ENCODE results near the gene TAF5L.

The TAF5L gene

DNA sequence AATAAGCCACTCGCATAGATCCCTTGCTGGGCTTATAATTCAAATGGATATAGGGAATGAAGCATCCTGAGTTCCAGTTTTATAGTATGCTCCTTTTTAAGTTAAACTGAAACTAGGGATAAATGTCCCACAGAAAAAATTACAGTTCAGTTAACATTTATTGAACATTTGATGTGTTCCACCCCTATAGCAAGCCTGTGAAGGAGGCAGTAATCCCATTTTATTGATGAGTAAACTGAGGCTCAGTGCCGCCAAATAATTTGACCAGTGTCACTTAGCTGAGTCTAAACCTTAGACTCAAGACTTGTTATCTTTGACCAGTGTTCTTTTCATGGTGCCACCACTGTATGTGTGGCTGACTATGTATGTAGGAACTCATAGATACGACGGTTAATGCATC is 22.5 kb upstream of the TAF5L start:
- 100% methylated on average over 3 of the region's 4 CpGs for WGBS
- Histone ChIP-seq H3K36me3 (ENCODE audit: control insufficient read depth in 1 of 2, insufficient read depth in 2 of 2, low read depth in 1 of 2, low read length in 2 of 2) (peaks cover 35 to 83% of the 10 kb centered on the region in 2 experiments), H3K79me1 (replicated peaks; ENCODE audit: low read length, poor library complexity, severe bottlenecking) (peaks cover 18% of the 10 kb centered on the region)

DNA sequence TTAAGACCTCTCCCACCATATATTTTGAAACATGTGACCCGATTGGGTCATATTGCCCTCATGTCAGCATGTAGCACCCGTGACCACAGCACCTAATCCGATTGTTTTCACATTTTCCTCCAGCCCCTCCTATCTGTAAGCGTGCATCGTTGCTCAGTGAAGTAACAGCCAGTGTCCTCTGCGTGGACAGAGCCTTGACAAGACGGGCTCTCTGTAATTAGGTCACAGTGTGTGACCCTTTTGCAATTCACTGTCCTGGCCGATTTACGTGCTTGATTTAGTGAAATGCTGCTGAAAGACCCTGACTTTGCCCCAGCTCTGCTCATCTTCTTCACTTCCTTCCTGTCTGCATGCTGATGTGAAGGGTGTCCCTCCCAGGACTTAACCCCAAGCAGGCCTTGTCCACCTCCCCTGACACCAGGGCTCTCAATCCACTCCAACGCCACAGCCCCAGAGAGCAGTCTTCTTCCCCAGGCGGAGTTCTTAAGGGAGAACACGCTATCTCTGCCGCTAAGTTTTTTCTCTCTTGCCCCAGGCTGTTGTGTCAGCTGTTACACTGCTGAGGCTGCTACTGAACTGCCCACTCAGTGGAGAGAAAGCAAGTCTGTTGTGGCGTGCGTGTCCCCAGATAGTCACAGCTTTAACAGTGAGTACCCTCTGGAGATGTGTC is 19.5 kb upstream of the TAF5L start:
- H3K23ac ChIP-seq (ENCODE audit: low read length in 2 of 2): no peak overlapping the region
- H3K9me3 ChIP-seq (ENCODE audit: control insufficient read depth, low read length): no peaks in the 10 kb centered on the region
- H2BK12ac ChIP-seq (ENCODE audit: low read length in 2 of 2): no peak overlapping the region
- H4K91ac ChIP-seq (ENCODE audit: low read length): no peak overlapping the region
- no peak overlapping the region for H3K9ac ChIP-seq (ENCODE audit: low read length)
- H2AFZ ChIP-seq (ENCODE audit: low read depth, low read length): no peak overlapping the region
- no peak overlapping the region for H3K4me2 ChIP-seq (ENCODE audit: low read length, poor library complexity, severe bottlenecking)
- H3K4me1 ChIP-seq (ENCODE audit: control insufficient read depth, insufficient read depth, low read depth, low read length): peaks cover 8% of the 10 kb centered on the region
- no peak overlapping the region for H2BK120ac ChIP-seq (ENCODE audit: low read depth, low read length)
- no peak overlapping the region for H3K4ac ChIP-seq (ENCODE audit: low read depth in 1 of 2, low read length in 2 of 2)
- DNase-seq: peak; percentile 32
- H3K79me1 ChIP-seq (replicated peaks; ENCODE audit: low read length, poor library complexity, severe bottlenecking): peaks cover 32% of the 10 kb centered on the region
- H3K4me3 ChIP-seq (ENCODE audit: insufficient read depth in 1 of 2, low read depth in 1 of 2, low read length in 2 of 2): no peak overlapping the region
- no peak overlapping the region for H3K27ac ChIP-seq (ENCODE audit: low read length, poor library complexity, severe bottlenecking)
- peaks cover 38 to 68% of the 10 kb centered on the region in 2 experiments for H3K36me3 ChIP-seq (ENCODE audit: control insufficient read depth in 1 of 2, insufficient read depth in 2 of 2, low read depth in 1 of 2, low read length in 2 of 2)
- H3K18ac ChIP-seq (ENCODE audit: low read depth in 1 of 2, low read length in 2 of 2): no peak overlapping the region
- H3K27me3 ChIP-seq (ENCODE audit: control insufficient read depth in 1 of 2, insufficient read depth in 1 of 2, low read length in 2 of 2): no peaks in the 10 kb centered on the region
- H3K14ac ChIP-seq (ENCODE audit: low read length in 2 of 2): peak overlapping the region in 1 of 2 experiments; percentile 63
- H4K8ac ChIP-seq (ENCODE audit: low read length): no peak overlapping the region
- 75% methylated on average over 15 of the region's 15 CpGs for WGBS
- no peak overlapping the region for H2BK15ac ChIP-seq (ENCODE audit: low read depth, poor library complexity, severe bottlenecking)
- no peak overlapping the region for H2BK5ac ChIP-seq (ENCODE audit: low read depth, low read length, poor library complexity, severe bottlenecking)
- H2AK5ac ChIP-seq (ENCODE audit: low read length, severe bottlenecking): no peak overlapping the region

More for the DNA sequence above, 22.5 kb upstream of the TAF5L start:
- no peak overlapping the region for H3K4ac ChIP-seq (ENCODE audit: low read depth in 1 of 2, low read length in 2 of 2)
- H4K91ac ChIP-seq (ENCODE audit: low read length): no peak overlapping the region
- no peak overlapping the region for H2BK12ac ChIP-seq (ENCODE audit: low read length in 2 of 2)
- no peaks in the 10 kb centered on the region for H3K27me3 ChIP-seq (ENCODE audit: control insufficient read depth in 1 of 2, insufficient read depth in 1 of 2, low read length in 2 of 2)
- H3K18ac ChIP-seq (ENCODE audit: low read depth in 1 of 2, low read length in 2 of 2): no peak overlapping the region
- H3K27ac ChIP-seq (ENCODE audit: low read length, poor library complexity, severe bottlenecking): no peak overlapping the region
- no peak overlapping the region for H2BK5ac ChIP-seq (ENCODE audit: low read depth, low read length, poor library complexity, severe bottlenecking)
- H2AFZ ChIP-seq (ENCODE audit: low read depth, low read length): no peak overlapping the region
- no peak overlapping the region for H3K4me2 ChIP-seq (ENCODE audit: low read length, poor library complexity, severe bottlenecking)
- no peak overlapping the region for H3K4me3 ChIP-seq (ENCODE audit: insufficient read depth in 1 of 2, low read depth in 1 of 2, low read length in 2 of 2)
- H3K9ac ChIP-seq (ENCODE audit: low read length): no peak overlapping the region
- no peak for DNase-seq
- no peak overlapping the region for H3K14ac ChIP-seq (ENCODE audit: low read length in 2 of 2)
- peaks cover 6% of the 10 kb centered on the region for H3K4me1 ChIP-seq (ENCODE audit: control insufficient read depth, insufficient read depth, low read depth, low read length)
- H4K8ac ChIP-seq (ENCODE audit: low read length): no peak overlapping the region
- H2BK15ac ChIP-seq (ENCODE audit: low read depth, poor library complexity, severe bottlenecking): no peak overlapping the region
- H3K23ac ChIP-seq (ENCODE audit: low read length in 2 of 2): no peak overlapping the region
- no peaks in the 10 kb centered on the region for H3K9me3 ChIP-seq (ENCODE audit: control insufficient read depth, low read length)
- no peak overlapping the region for H2AK5ac ChIP-seq (ENCODE audit: low read length, severe bottlenecking)
- H2BK120ac ChIP-seq (ENCODE audit: low read depth, low read length): no peak overlapping the region

DNA sequence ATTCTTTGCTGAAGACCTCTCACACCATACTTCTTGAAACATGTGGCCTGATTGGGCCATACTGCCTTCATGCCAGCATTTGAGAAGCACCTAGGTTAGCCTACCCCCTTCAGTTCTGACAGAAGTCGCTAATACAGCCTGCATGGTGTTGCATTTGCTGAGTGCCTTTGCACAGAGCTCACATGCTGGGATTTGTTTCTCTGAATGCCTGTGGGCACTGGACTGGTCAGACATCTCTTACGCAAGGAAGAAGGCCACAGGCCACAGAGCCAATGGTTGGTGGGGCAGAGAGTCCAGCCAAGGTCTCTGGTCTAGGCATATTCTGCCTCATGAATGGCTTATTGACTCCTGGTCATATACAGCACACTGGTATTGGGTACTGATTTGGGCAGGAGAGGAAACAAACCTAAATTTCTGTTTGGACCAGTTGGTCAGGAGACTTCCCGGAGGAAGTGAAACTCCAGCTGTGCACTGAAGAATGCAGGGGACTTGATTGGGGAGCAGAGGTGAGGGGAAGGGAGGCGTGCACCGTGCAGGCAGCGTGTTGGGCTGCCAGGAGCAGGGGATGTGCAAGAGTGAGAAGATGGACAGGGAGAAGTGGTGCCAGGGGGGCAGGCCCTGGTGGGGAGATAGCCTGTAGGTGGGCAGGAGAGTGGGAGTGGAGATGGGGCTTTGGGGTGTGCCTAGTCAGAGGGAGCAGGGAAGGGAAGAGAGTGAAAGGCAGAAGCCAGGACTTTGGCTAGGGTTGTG is 18.2 kb upstream of the TAF5L start:
- Histone ChIP-seq H2BK15ac (ENCODE audit: low read depth, poor library complexity, severe bottlenecking) (no peak overlapping the region), H2BK12ac (ENCODE audit: low read length in 2 of 2) (no peak overlapping the region), H3K27ac (ENCODE audit: low read length, poor library complexity, severe bottlenecking) (no peak overlapping the region), H2AFZ (ENCODE audit: low read depth, low read length) (no peak overlapping the region), H3K4me1 (ENCODE audit: control insufficient read depth, insufficient read depth, low read depth, low read length) (peaks cover 8% of the 10 kb centered on the region), H4K91ac (ENCODE audit: low read length) (no peak overlapping the region), H3K4ac (ENCODE audit: low read depth in 1 of 2, low read length in 2 of 2) (no peak overlapping the region), H2BK5ac (ENCODE audit: low read depth, low read length, poor library complexity, severe bottlenecking) (no peak overlapping the region), H4K8ac (ENCODE audit: low read length) (no peak overlapping the region), H3K4me2 (ENCODE audit: low read length, poor library complexity, severe bottlenecking) (no peak overlapping the region), H3K4me3 (ENCODE audit: insufficient read depth in 1 of 2, low read depth in 1 of 2, low read length in 2 of 2) (no peak overlapping the region), H3K23ac (ENCODE audit: low read length in 2 of 2) (no peak overlapping the region), H3K14ac (ENCODE audit: low read length in 2 of 2) (no peak overlapping the region), H2AK5ac (ENCODE audit: low read length, severe bottlenecking) (no peak overlapping the region), H3K36me3 (ENCODE audit: control insufficient read depth in 1 of 2, insufficient read depth in 2 of 2, low read depth in 1 of 2, low read length in 2 of 2) (peaks cover 39 to 69% of the 10 kb centered on the region in 2 experiments), H3K9ac (ENCODE audit: low read length) (no peak overlapping the region), H3K27me3 (ENCODE audit: control insufficient read depth in 1 of 2, insufficient read depth in 1 of 2, low read length in 2 of 2) (no peaks in the 10 kb centered on the region), H2BK120ac (ENCODE audit: low read depth, low read length) (no peak overlapping the region), H3K79me1 (replicated peaks; ENCODE audit: low read length, poor library complexity, severe bottlenecking) (peaks cover 37% of the 10 kb centered on the region), H3K9me3 (ENCODE audit: control insufficient read depth, low read length) (no peaks in the 10 kb centered on the region), H3K18ac (ENCODE audit: low read depth in 1 of 2, low read length in 2 of 2) (peak overlapping the region in 1 of 2 experiments; percentile 0)
- WGBS: 95% methylated on average over 6 of the region's 6 CpGs
- DNase-seq: peak; percentile 46

DNA sequence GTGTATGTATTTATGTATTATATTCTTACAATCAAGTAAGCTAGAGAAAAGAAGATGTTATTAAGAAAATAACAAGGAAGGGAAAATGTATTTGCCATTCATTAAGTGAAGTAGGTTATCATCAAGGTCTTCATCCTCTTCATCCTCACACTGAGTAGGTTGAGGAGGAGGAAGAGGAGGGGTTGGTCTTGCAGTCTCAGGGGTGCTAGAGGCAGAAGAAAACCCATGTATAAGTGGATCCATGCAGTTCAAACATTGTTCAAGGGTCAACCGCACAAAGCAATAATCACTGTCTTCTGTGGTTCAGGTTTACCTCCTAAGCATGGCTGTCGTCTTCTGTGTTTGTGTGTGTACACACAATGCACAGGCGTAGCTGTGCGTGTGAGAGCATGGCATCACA is 17.0 kb upstream of the TAF5L start:
- no peak overlapping the region for H3K18ac ChIP-seq (ENCODE audit: low read depth in 1 of 2, low read length in 2 of 2)
- H3K14ac ChIP-seq (ENCODE audit: low read length in 2 of 2): no peak overlapping the region
- no peak overlapping the region for H2BK120ac ChIP-seq (ENCODE audit: low read depth, low read length)
- H3K9ac ChIP-seq (ENCODE audit: low read length): no peak overlapping the region
- H2BK5ac ChIP-seq (ENCODE audit: low read depth, low read length, poor library complexity, severe bottlenecking): no peak overlapping the region
- H3K23ac ChIP-seq (ENCODE audit: low read length in 2 of 2): peak overlapping the region in 1 of 2 experiments; percentile 15
- H2AK5ac ChIP-seq (ENCODE audit: low read length, severe bottlenecking): no peak overlapping the region
- H3K36me3 ChIP-seq (ENCODE audit: control insufficient read depth in 1 of 2, insufficient read depth in 2 of 2, low read depth in 1 of 2, low read length in 2 of 2): peaks cover 39 to 63% of the 10 kb centered on the region in 2 experiments
- no peak overlapping the region for H2BK15ac ChIP-seq (ENCODE audit: low read depth, poor library complexity, severe bottlenecking)
- H3K4me1 ChIP-seq (ENCODE audit: control insufficient read depth, insufficient read depth, low read depth, low read length): peaks cover 8% of the 10 kb centered on the region
- no peak overlapping the region for H4K91ac ChIP-seq (ENCODE audit: low read length)
- peaks cover 39% of the 10 kb centered on the region for H3K79me1 ChIP-seq (replicated peaks; ENCODE audit: low read length, poor library complexity, severe bottlenecking)
- H3K4me3 ChIP-seq (ENCODE audit: insufficient read depth in 1 of 2, low read depth in 1 of 2, low read length in 2 of 2): no peak overlapping the region
- DNase-seq: no peak
- 98% methylated on average over 4 of the region's 4 CpGs for WGBS
- H3K27me3 ChIP-seq (ENCODE audit: control insufficient read depth in 1 of 2, insufficient read depth in 1 of 2, low read length in 2 of 2): no peaks in the 10 kb centered on the region
- no peak overlapping the region for H3K27ac ChIP-seq (ENCODE audit: low read length, poor library complexity, severe bottlenecking)
- no peak overlapping the region for H2AFZ ChIP-seq (ENCODE audit: low read depth, low read length)
- H3K4ac ChIP-seq (ENCODE audit: low read depth in 1 of 2, low read length in 2 of 2): no peak overlapping the region
- H3K9me3 ChIP-seq (ENCODE audit: control insufficient read depth, low read length): no peaks in the 10 kb centered on the region
- no peak overlapping the region for H4K8ac ChIP-seq (ENCODE audit: low read length)
- H2BK12ac ChIP-seq (ENCODE audit: low read length in 2 of 2): no peak overlapping the region
- no peak overlapping the region for H3K4me2 ChIP-seq (ENCODE audit: low read length, poor library complexity, severe bottlenecking)
